H1 (cell line): ENCODE data around the gene ZNF654.

ENCODE experiments used
- CTCF ChIP-seq, 3 experiments: IDR thresholded peaks; 1 replicate in 2 of 3; 2 replicates in 1 of 3; pipeline versions ENCODE4 v1.5.1 to v1.6.1; 2011; ENCODE audit warnings: low read length in 3 of 3, mild to moderate bottlenecking in 3 of 3, inconsistent platforms in 2 of 3, low read depth in 1 of 3, moderate library complexity in 1 of 3; ENCODE audit not compliant: insufficient read depth in 1 of 3; ENCODE audit errors: control extremely low read depth in 1 of 3
- EZH2 ChIP-seq: fragments of 200-600 bp; sonication (generic); IDR thresholded peaks from 2 replicates; pipeline ENCODE4 v1.7.1; 2012; ENCODE audit warnings: low read depth, mild to moderate bottlenecking, moderate library complexity, low read length, inconsistent platforms; ENCODE audit not compliant: severe bottlenecking
- JUN ChIP-seq: IDR thresholded peaks from 2 replicates; pipeline ENCODE4 v1.6.1; 2011; ENCODE audit warnings: low read depth, mild to moderate bottlenecking, improper control_type of control experiment, low read length
- MAFK ChIP-seq: IDR thresholded peaks from 2 replicates; pipeline ENCODE4 v1.6.1; 2012; ENCODE audit warnings: low read depth, mild to moderate bottlenecking, improper control_type of control experiment, low read length
- POLR2AphosphoS5 ChIP-seq: IDR thresholded peaks from 2 replicates; pipeline ENCODE4 v1.6.1; 2011; ENCODE audit warnings: low read depth, low read length
- SP2 ChIP-seq: IDR thresholded peaks from 2 replicates; pipeline ENCODE4 v1.6.1; 2012; ENCODE audit warnings: mild to moderate bottlenecking, low read length, inconsistent platforms
- TAF1 ChIP-seq: IDR thresholded peaks from 2 replicates; pipeline ENCODE4 v1.6.1; 2011; ENCODE audit warnings: mild to moderate bottlenecking, low read depth, low read length
- USF2 ChIP-seq: IDR thresholded peaks from 2 replicates; pipeline ENCODE4 v1.6.1; 2011; ENCODE audit warnings: low read length, improper control_type of control experiment

- TF ChIP-seq CTCF (IDR thresholded peaks at IDR 0.05; ENCODE audit: control extremely low read depth in 1 of 3, insufficient read depth in 1 of 3, low read depth in 1 of 3, low read length in 3 of 3) = no peak
- TF ChIP-seq EZH2 = no peak
- TF ChIP-seq SP2 = no peak
- no peak for TF ChIP-seq POLR2AphosphoS5
- TF ChIP-seq MAFK = no peak
- no peak for TF ChIP-seq TAF1
- TF ChIP-seq JUN = no peak
- TF ChIP-seq USF2 = no peak
Measured at GRCh38 chr3:88168171-88168570, 109.1 kb downstream of the ZNF654 start.
